Activated naive CD8-positive, alpha-beta T cell treated with anti-CD3 and anti-CD28 coated beads, Interleukin-2, amount 10 ng/mL, durations not matched to agents 7 days and 5 days (primary cell): ENCODE data around the gene SORCS3. TPM values are rescaled to one million over a fixed set of nuclear protein-coding genes. Genes with fewer than 3 reads are reported as not detected.

Source experiments
- ATAC-seq: fragments of 150-1000 bp; cut with Tn5 transposase; one replicate; pipeline ENCODE4 v1.10.0; 2021; ENCODE audit warnings: low read depth, moderate library complexity
- POLR2A ChIA-PET: fragments of 350-600 bp; sonication (Branson Sonifier 250); formaldehyde crosslinking; loops from one replicate; lab custom pipeline; 2021; ENCODE audit warnings: antibody characterized with exemption; lab: Charles Lee
- DNase-seq: peaks from one replicate; pipeline ENCODE4 v3.0.0; 2021
- H3K27ac Mint-ChIP-seq: one replicate; pipeline ENCODE4 v1.8.0; 2022; ENCODE audit warnings: mild to moderate bottlenecking, mixed read lengths
- H3K27me3 Mint-ChIP-seq: one replicate; pipeline ENCODE4 v1.8.0; 2022; ENCODE audit warnings: mild to moderate bottlenecking, moderate library complexity, mixed read lengths
- H3K36me3 Mint-ChIP-seq: one replicate; pipeline ENCODE4 v1.8.0; 2021; ENCODE audit warnings: mild to moderate bottlenecking, mixed read lengths
- H3K4me1 Mint-ChIP-seq: one replicate; pipeline ENCODE4 v1.8.0; 2021; ENCODE audit warnings: mixed read lengths
- H3K4me3 Mint-ChIP-seq: one replicate; pipeline ENCODE4 v1.8.0; 2022; ENCODE audit warnings: mild to moderate bottlenecking, moderate library complexity, mixed read lengths
- H3K9me3 Mint-ChIP-seq: one replicate; pipeline ENCODE4 v1.8.0; 2021; ENCODE audit warnings: mixed read lengths
- total RNA-seq, 2 experiments: library from RNA; stranded (reverse); gene quantifications; one replicate each; pipeline ENCODE4 v1.2.3, GENCODE V29; 2021

The SORCS3 gene
- total RNA-seq, 2 experiments from 2014 or later: not detected

DNA sequence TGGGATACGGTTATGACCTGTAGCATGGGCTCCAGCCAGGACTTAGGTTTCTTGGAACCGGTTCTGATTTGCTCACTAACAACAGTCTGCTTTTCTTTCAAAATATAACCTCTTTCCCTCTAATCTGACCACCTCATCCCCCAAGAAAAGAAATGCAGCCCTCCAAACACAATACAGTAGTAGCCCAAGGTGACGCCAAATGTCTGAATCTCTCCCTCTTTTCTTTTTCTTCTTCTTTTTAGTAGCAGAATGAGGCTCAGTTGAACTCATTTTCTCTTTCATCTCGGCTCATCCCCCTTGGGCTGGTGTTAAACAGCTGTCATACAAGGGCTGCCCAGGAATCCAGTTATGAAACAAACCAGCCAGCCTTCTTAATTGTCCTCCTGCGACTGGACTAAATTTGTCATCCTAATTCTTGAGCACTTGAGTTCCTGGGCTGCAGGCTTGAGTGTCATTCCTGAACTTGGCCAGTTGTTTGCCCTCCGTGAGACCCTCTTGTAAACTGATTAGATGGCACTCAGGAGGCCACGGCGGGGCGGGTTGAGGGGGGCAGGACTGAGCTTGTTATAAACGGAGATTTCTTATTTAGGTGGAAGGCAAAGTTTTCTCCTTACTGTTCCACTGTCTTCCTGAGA lies 94.8 kb downstream of the SORCS3 start:
- no peak overlapping the region for H3K27ac Mint-ChIP-seq
- peaks cover 4% of the 10 kb centered on the region for H3K27me3 Mint-ChIP-seq
- no peak overlapping the region for H3K4me3 Mint-ChIP-seq
- DNase-seq (no peak), ATAC-seq (no peak)
- H3K36me3 Mint-ChIP-seq: no peaks in the 10 kb centered on the region
- H3K4me1 Mint-ChIP-seq: no peaks in the 10 kb centered on the region
- POLR2A ChIA-PET: no interaction called here
- no peaks in the 10 kb centered on the region for H3K9me3 Mint-ChIP-seq

GRCh38 chr10:104741127-104741526 lies 100.0 kb downstream of the SORCS3 start:
- H3K4me3 Mint-ChIP-seq: no peak overlapping the region
- no peaks in the 10 kb centered on the region for H3K4me1 Mint-ChIP-seq
- POLR2A ChIA-PET: no interaction called here
- H3K27ac Mint-ChIP-seq: no peak overlapping the region
- no peaks in the 10 kb centered on the region for H3K9me3 Mint-ChIP-seq
- DNase-seq: no peak
- H3K36me3 Mint-ChIP-seq: no peaks in the 10 kb centered on the region
- no peak for ATAC-seq
- H3K27me3 Mint-ChIP-seq: peaks cover 4% of the 10 kb centered on the region

DNA sequence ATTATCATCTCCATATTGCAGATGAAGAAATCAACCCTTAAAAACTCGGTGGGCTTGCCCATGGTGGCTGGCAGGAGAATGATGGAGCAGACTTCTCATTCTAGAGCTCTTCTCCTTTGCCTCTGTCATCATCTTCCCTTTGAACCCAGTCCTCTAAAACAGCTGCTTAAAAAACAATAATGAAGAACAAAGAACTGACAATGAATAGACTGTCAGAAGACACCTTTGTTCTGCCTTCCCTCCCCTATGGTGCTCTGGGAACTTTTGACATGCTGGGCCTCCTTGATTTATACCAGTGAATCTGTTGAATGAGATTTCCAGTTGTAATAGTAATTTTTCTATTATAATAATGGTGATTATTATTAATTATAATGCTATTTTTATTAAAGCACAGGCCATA lies 103.0 kb downstream of the SORCS3 start:
- Mint-ChIP-seq H3K4me1 (no peaks in the 10 kb centered on the region), H3K27me3 (peaks cover 2% of the 10 kb centered on the region), H3K4me3 (no peak overlapping the region), H3K36me3 (no peaks in the 10 kb centered on the region), H3K27ac (no peak overlapping the region), H3K9me3 (no peaks in the 10 kb centered on the region)
- no peak for ATAC-seq
- POLR2A ChIA-PET: no interaction called here
- no peak for DNase-seq

- H3K27ac Mint-ChIP-seq: no peak overlapping the region
- H3K4me3 Mint-ChIP-seq: no peak overlapping the region
- ATAC-seq (no peak), DNase-seq (no peak)
- H3K27me3 Mint-ChIP-seq: no peaks in the 10 kb centered on the region
- no peaks in the 10 kb centered on the region for H3K36me3 Mint-ChIP-seq
- POLR2A ChIA-PET: no interaction called here
- no peaks in the 10 kb centered on the region for H3K9me3 Mint-ChIP-seq
- no peaks in the 10 kb centered on the region for H3K4me1 Mint-ChIP-seq
These were observed 109.2 kb downstream of the SORCS3 start for GRCh38 chr10:104750291-104750690.

DNA sequence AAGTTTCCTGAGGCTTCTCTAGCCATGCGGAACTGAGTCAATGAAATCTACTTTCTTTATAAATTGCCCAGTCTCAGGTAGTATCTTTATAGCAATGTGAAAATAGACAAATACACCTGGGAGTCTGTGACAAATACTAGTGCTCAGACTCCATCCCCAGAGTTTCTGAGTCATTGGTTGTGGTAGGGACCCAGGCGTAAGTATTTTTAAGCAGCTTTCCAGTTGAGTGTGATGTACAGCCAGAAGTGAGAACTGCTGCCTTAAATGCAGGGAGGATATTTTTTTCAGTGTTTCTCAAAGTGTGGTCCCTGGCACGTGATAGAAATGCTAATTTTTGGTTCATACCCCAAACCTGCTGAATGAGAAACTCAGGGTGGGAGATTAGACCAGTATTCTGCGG lies 121.7 kb downstream of the SORCS3 start:
- H3K27me3 Mint-ChIP-seq: peaks cover 5% of the 10 kb centered on the region
- POLR2A ChIA-PET: no interaction called here

DNA sequence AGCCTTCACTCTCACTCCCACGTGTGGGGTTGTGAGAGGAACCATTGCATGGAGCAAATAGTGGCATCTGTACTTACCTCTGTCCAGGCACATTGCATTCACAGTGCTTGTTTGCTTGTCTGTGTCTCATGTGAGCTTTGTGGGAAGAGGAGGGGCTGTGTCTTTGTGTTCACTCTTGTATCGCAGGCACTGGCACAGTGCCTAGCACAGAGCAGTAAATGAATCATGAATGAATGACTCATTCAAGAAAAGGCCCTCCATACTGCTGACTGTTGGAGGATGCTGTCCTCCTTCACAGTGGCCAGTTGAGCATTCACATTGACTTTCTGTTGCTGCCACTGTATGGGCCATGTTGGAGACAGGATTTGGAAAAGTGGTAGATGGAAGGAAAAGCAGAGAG lies 125.3 kb downstream of the SORCS3 start:
- Mint-ChIP-seq H3K36me3 (no peaks in the 10 kb centered on the region), H3K27ac (no peak overlapping the region), H3K9me3 (no peaks in the 10 kb centered on the region), H3K27me3 (peaks cover 5% of the 10 kb centered on the region), H3K4me1 (no peaks in the 10 kb centered on the region), H3K4me3 (no peak overlapping the region)
- ATAC-seq: no peak
- DNase-seq: no peak
- POLR2A ChIA-PET: no interaction called here

More for the DNA sequence above, 121.7 kb downstream of the SORCS3 start:
- H3K9me3 Mint-ChIP-seq: no peaks in the 10 kb centered on the region
- ATAC-seq (no peak), DNase-seq (no peak)
- H3K4me3 Mint-ChIP-seq: no peak overlapping the region
- no peaks in the 10 kb centered on the region for H3K36me3 Mint-ChIP-seq
- H3K4me1 Mint-ChIP-seq: no peaks in the 10 kb centered on the region
- no peak overlapping the region for H3K27ac Mint-ChIP-seq

DNA sequence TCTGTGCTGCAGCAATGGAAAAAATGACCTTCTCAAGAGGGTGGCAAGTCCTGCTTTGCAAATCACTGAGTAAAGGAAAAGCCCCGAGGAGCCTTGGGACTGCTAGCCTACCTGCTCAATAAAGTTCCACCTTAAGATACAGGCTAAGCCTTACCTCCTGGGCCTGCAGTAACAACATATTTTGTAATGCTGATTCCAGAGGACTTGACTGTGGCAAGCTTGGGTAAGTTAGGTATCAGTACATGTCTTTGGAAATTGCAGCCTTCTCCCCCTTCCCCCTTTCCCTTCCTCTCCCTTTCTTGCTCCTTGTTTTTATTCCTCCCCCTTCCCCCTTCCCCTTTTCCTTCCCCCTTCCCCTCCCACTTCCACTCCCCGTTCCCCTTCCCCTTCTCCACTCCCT lies 126.2 kb downstream of the SORCS3 start:
- H3K4me3 Mint-ChIP-seq: no peak overlapping the region
- H3K4me1 Mint-ChIP-seq: no peaks in the 10 kb centered on the region
- POLR2A ChIA-PET: no interaction called here
- H3K36me3 Mint-ChIP-seq: no peaks in the 10 kb centered on the region
- no peaks in the 10 kb centered on the region for H3K9me3 Mint-ChIP-seq
- peaks cover 1% of the 10 kb centered on the region for H3K27me3 Mint-ChIP-seq
- ATAC-seq (no peak), DNase-seq (no peak)
- no peak overlapping the region for H3K27ac Mint-ChIP-seq

GRCh38 chr10:104767745-104768144 lies 126.7 kb downstream of the SORCS3 start:
- POLR2A ChIA-PET: no interaction called here
- Mint-ChIP-seq H3K4me1 (no peaks in the 10 kb centered on the region), H3K27ac (no peak overlapping the region), H3K27me3 (peaks cover 1% of the 10 kb centered on the region), H3K9me3 (no peaks in the 10 kb centered on the region), H3K36me3 (no peaks in the 10 kb centered on the region), H3K4me3 (no peak overlapping the region)
- DNase-seq (no peak), ATAC-seq (no peak)

DNA sequence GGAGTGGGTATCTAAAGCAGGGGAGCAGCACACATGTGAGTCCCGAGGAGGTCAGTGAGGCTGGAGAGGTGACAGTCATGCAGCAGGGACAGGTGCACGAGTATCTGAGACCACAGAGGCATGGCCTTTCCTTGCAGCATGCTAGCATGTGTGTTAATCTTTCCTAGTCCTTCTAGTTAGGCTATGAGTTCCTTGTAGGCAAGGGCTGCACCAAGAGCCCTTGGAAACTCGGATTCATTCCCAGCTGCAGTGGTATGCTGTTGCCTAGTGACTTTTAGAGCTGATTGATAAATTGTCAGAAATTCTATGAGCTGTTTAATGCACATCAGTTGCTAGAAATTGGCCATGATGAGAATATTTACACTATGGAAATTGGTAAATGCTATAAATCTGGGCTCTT lies 132.0 kb downstream of the SORCS3 start:
- Mint-ChIP-seq H3K36me3 (no peaks in the 10 kb centered on the region), H3K4me3 (no peak overlapping the region), H3K9me3 (no peaks in the 10 kb centered on the region), H3K4me1 (no peaks in the 10 kb centered on the region), H3K27ac (no peak overlapping the region), H3K27me3 (peaks cover 11% of the 10 kb centered on the region)
- POLR2A ChIA-PET: no interaction called here
- no peak for DNase-seq
- no peak for ATAC-seq

DNA sequence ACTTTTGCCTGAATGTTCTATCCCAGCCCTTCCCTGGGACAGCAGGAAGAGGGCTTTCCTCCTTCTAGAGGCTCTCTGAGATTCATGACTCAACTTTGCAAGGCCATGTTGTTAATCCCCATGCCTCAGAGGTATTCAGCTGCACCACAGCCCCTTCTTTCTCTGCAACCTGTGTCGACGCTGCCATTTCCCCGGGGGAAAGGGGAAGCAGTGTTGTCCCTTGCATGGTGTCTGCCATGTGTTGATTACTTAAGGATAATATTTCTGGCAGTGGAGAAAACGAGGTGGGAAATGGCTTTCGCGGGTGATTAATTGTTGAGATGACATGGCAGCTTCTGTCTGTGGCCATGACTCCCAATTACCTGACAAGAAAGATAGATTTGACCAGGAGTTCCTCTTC lies 133.1 kb downstream of the SORCS3 start:
- no peak for DNase-seq
- no peaks in the 10 kb centered on the region for H3K9me3 Mint-ChIP-seq
- no peak overlapping the region for H3K4me3 Mint-ChIP-seq
- H3K36me3 Mint-ChIP-seq: no peaks in the 10 kb centered on the region
- POLR2A ChIA-PET: no interaction called here
- no peak for ATAC-seq
- H3K27ac Mint-ChIP-seq: no peak overlapping the region
- no peaks in the 10 kb centered on the region for H3K4me1 Mint-ChIP-seq
- H3K27me3 Mint-ChIP-seq: peaks cover 11% of the 10 kb centered on the region

DNA sequence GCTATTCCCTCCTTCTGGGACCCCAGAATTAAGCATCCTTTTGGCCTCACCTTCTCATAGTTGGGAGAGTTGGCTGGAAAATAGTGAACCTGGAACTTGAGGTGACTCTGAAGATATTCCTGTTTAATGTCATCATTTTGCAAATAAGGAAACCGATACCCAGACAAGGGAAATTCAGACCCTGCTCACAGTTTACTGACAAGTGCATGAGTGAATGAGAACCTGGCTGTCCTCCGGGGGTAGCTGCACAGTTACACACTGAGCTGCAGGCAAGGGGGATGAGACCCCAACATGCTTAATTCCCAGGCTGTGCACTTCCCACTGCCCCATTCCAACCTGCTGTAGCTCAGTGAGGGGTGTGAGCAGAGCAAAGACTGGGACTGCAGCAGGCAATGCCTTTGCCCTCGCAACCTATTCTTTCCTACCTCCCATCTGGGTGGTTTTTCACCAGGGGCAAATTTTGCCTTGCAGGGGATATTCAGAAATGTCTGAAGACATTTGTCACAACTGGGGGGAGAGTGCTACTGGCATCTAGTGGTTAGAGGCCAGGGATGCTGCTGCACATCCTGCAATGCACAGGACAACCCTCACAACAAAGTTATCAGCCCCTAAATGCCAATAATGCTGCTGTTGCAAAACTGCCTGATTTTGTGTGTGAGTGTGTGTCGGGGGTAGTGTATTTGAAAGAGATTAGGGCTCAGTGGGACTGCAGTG lies 136.2 kb downstream of the SORCS3 start:
- ATAC-seq (no peak), DNase-seq (no peak)
- Mint-ChIP-seq H3K4me1 (no peaks in the 10 kb centered on the region), H3K9me3 (no peaks in the 10 kb centered on the region), H3K36me3 (no peaks in the 10 kb centered on the region), H3K27ac (no peak overlapping the region), H3K4me3 (no peak overlapping the region), H3K27me3 (peaks cover 11% of the 10 kb centered on the region)
- POLR2A ChIA-PET: no interaction called here

GRCh38 chr10:104778371-104778770 lies 137.3 kb downstream of the SORCS3 start:
- Mint-ChIP-seq H3K4me1 (no peaks in the 10 kb centered on the region), H3K27ac (no peak overlapping the region), H3K27me3 (peaks cover 5% of the 10 kb centered on the region), H3K9me3 (no peaks in the 10 kb centered on the region), H3K36me3 (no peaks in the 10 kb centered on the region), H3K4me3 (no peak overlapping the region)
- POLR2A ChIA-PET: no interaction called here
- DNase-seq: no peak
- ATAC-seq: no peak

- no peak overlapping the region for H3K27ac Mint-ChIP-seq
- POLR2A ChIA-PET: no interaction called here
These were observed 138.6 kb downstream of the SORCS3 start for GRCh38 chr10:104779701-104780100.

GRCh38 chr10:104780165-104780564 lies 139.1 kb downstream of the SORCS3 start:
- no peaks in the 10 kb centered on the region for H3K4me1 Mint-ChIP-seq
- H3K4me3 Mint-ChIP-seq: no peak overlapping the region
- H3K27ac Mint-ChIP-seq: no peak overlapping the region
- DNase-seq: no peak
- no peak for ATAC-seq
- no peaks in the 10 kb centered on the region for H3K36me3 Mint-ChIP-seq
- POLR2A ChIA-PET: no interaction called here
- no peaks in the 10 kb centered on the region for H3K9me3 Mint-ChIP-seq
- peaks cover 3% of the 10 kb centered on the region for H3K27me3 Mint-ChIP-seq

More at GRCh38 chr10:104779701-104780100, 138.6 kb downstream of the SORCS3 start:
- DNase-seq (no peak), ATAC-seq (no peak)
- Mint-ChIP-seq H3K4me1 (no peaks in the 10 kb centered on the region), H3K27me3 (peaks cover 3% of the 10 kb centered on the region), H3K9me3 (no peaks in the 10 kb centered on the region), H3K4me3 (no peak overlapping the region), H3K36me3 (no peaks in the 10 kb centered on the region)
